ENCODE measurements around the gene SHC3. TPM values are rescaled to one million over a fixed set of nuclear protein-coding genes. Genes with fewer than 3 reads are reported as not detected.

SHC3 gene
- 1 to 10 TPM in 2 of 4 donors, under 1 TPM in 2; 0.38 to 9.3 (median 4.4) TPM for total RNA-seq

- WGBS, 2 donors = 0 to 6% methylated on average over 1 to 2 of the region's 96 CpGs
- Histone ChIP-seq H3K27me3 (peaks cover 0 to 57% (median 10%) of the 10 kb centered on the region in 4 donors), H3K27ac (peak within 1 kb of the TSS; percentile 71 to 84 (median 82)), H3K4me3 (peak within 1 kb of the TSS; percentile 33 to 78 (median 50)), H3K36me3 (no peaks in the 10 kb centered on the region), H3K9me3 (no peaks in the 10 kb centered on the region), H3K4me1 (peaks cover 22 to 43% (median 26%) of the 10 kb centered on the region in 3 donors)
- DNase-seq = no peak
- intact Hi-C loops (cut with DNase I) = no loop called here
- TF ChIP-seq POLR2A (IDR thresholded peaks at IDR 0.05) (no peak), CTCF (IDR thresholded peaks at IDR 0.05) (no peak)
Measured at GRCh38 chr9:89177944-89178829, at the start of gene SHC3. Gene SHC3 (minus strand): TSS chr9:89178818. CDS start chr9:89178460, 358 bp downstream.

GRCh38 chr9:89225991-89226471 is 47.4 kb upstream of the SHC3 start:
- Histone ChIP-seq H3K36me3 (no peaks in the 10 kb centered on the region), H3K9me3 (no peaks in the 10 kb centered on the region), H3K4me3 (no peak overlapping the region), H3K4me1 (peaks cover 0 to 7% (median 0%) of the 10 kb centered on the region in 3 donors), H3K27ac (no peak overlapping the region), H3K27me3 (peaks cover 0 to 9% (median 0%) of the 10 kb centered on the region in 4 donors)
- intact Hi-C loops (cut with DNase I) = no loop called here
- TF ChIP-seq CTCF (IDR thresholded peaks at IDR 0.05) (no peak), POLR2A (IDR thresholded peaks at IDR 0.05) (no peak)
- 40 to 48% methylated on average over 4 to 5 of the region's 5 CpGs for WGBS, 2 donors
- DNase-seq = no peak

GRCh38 chr9:89225587-89225986 is 47.0 kb upstream of the SHC3 start:
- Histone ChIP-seq H3K4me1 (peaks cover 0 to 7% (median 0%) of the 10 kb centered on the region in 3 donors), H3K4me3 (no peak overlapping the region), H3K36me3 (no peaks in the 10 kb centered on the region), H3K27me3 (peaks cover 0 to 9% (median 0%) of the 10 kb centered on the region in 4 donors), H3K9me3 (no peaks in the 10 kb centered on the region), H3K27ac (no peak overlapping the region)
- 52 to 77% methylated on average over 5 of the region's 5 CpGs for WGBS, 2 donors
- intact Hi-C loops (cut with DNase I) = no loop called here
- DNase-seq = no peak
- TF ChIP-seq POLR2A (IDR thresholded peaks at IDR 0.05) (no peak), CTCF (IDR thresholded peaks at IDR 0.05) (no peak)

GRCh38 chr9:89225036-89225435 is 46.4 kb upstream of the SHC3 start:
- intact Hi-C loops (cut with DNase I) = no loop called here
- Histone ChIP-seq H3K4me1 (peaks cover 0 to 7% (median 0%) of the 10 kb centered on the region in 3 donors), H3K36me3 (no peaks in the 10 kb centered on the region), H3K27me3 (peaks cover 0 to 9% (median 0%) of the 10 kb centered on the region in 4 donors), H3K27ac (no peak overlapping the region), H3K4me3 (no peak overlapping the region), H3K9me3 (no peaks in the 10 kb centered on the region)
- no peak for DNase-seq
- TF ChIP-seq CTCF (IDR thresholded peaks at IDR 0.05) (no peak), POLR2A (IDR thresholded peaks at IDR 0.05) (no peak)
- WGBS, 2 donors = 61 to 67% methylated on average over 3 to 4 of the region's 4 CpGs

- no peaks in the 10 kb centered on the region for H3K36me3 ChIP-seq
- 84 to 88% methylated on average over 4 of the region's 4 CpGs for WGBS, 2 donors
- no peak for DNase-seq
- H3K9me3 ChIP-seq = no peaks in the 10 kb centered on the region
- intact Hi-C loops (cut with DNase I) = no loop called here
- H3K27ac ChIP-seq = no peak overlapping the region
- H3K4me1 ChIP-seq = peaks cover 0 to 7% (median 0%) of the 10 kb centered on the region in 3 donors
- TF ChIP-seq CTCF (IDR thresholded peaks at IDR 0.05) (no peak), POLR2A (IDR thresholded peaks at IDR 0.05) (no peak)
- peaks cover 0 to 9% (median 0%) of the 10 kb centered on the region in 4 donors for H3K27me3 ChIP-seq
- H3K4me3 ChIP-seq = no peak overlapping the region
Measured at GRCh38 chr9:89224633-89225032, 46.0 kb upstream of the SHC3 start.

All from esophagus squamous epithelium (tissue), 5 donors.